Vagina (tissue), 2 donors: Measurements from ENCODE around the gene IPMK. TPM values are rescaled to one million over a fixed set of nuclear protein-coding genes. Genes with fewer than 3 reads are reported as not detected.

Experiments used
- DNase-seq, 2 donors: peaks; one replicate each; pipeline ENCODE4 v3.0.0-alpha.2; 2017; ENCODE audit errors: extremely low spot score in 2 of 2
- H3K27ac ChIP-seq: fragments of 200-600 bp; sonication (generic); one replicate; pipeline ENCODE4 v1.5.1; 2019
- H3K27me3 ChIP-seq: fragments of 200-600 bp; sonication (generic); one replicate; pipeline ENCODE4 v1.5.1; 2019
- H3K36me3 ChIP-seq, 2 donors: fragments of 200-600 bp; sonication (generic); one replicate each; pipeline ENCODE4 v1.5.1; 2017 to 2019
- H3K4me1 ChIP-seq: fragments of 200-600 bp; sonication (generic); one replicate; pipeline ENCODE4 v1.5.1; 2019
- H3K4me3 ChIP-seq, 2 donors: fragments of 200-600 bp; sonication (generic); 1 replicate in 1 of 2; 2 replicates in 1 of 2; pipeline ENCODE4 v1.5.1; 2016 to 2019
- H3K9me3 ChIP-seq: fragments of 200-600 bp; sonication (generic); one replicate; pipeline ENCODE4 v1.5.1; 2019
- CTCF ChIP-seq, 3 experiments: fragments of 450-650 bp in 2 of 3; fragments of 200-600 bp in 1 of 3; sonication (generic) in 1 of 3; IDR thresholded peaks; one replicate each; pipeline ENCODE4 v1.5.1; 2017 to 2019; ENCODE audit warnings: antibody characterized with exemption in 3 of 3, mild to moderate bottlenecking in 2 of 3, moderate library complexity in 2 of 3
- POLR2A ChIP-seq, 2 donors: fragments of 450-650 bp; IDR thresholded peaks; one replicate each; pipeline ENCODE4 v1.6.1; 2017; ENCODE audit warnings: antibody characterized with exemption in 2 of 2, mild to moderate bottlenecking in 2 of 2, moderate library complexity in 2 of 2
- POLR2AphosphoS5 ChIP-seq, 2 donors: sonication (generic); formaldehyde crosslinking; IDR thresholded peaks; one replicate each; pipeline ENCODE4 v1.9.0; 2017; ENCODE audit warnings: antibody characterized with exemption in 2 of 2, mild to moderate bottlenecking in 2 of 2, low read depth in 1 of 2; ENCODE audit not compliant: insufficient read depth in 1 of 2
- intact Hi-C: fragments of 100-400 bp; cut with DNase I; formaldehyde crosslinking; loops from one replicate; pipeline ENCODE4 v1.15.1; 2023
- total RNA-seq: library from RNA; depleted of rRNA; stranded (reverse); fragments of >200 nt; gene quantifications from one replicate; pipeline ENCODE4 v1.2.3, GENCODE V29; 2016

The IPMK gene
- total RNA-seq, 1 donor from 2014 or later: 6.1 TPM

DNA sequence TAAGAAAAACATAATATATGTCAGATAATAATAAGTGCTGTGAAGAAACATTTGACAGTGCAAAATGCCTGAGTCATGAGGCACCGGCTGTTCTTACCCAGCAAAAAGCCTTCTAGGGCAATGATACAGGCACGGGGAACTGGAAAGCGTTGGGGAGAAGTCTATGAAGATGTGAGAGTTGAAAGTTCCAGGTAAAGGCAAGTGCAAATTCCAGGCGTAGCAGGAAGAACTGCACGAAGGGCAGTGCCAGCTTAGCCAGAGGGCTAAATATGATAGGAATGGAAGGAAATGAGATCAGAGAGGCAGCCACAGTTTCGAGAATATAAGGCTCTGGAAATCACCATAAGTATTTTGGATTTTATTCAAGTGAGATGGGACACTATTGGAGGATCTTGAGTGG lies 87.0 kb downstream of the IPMK start:
- H3K27me3 ChIP-seq: no peaks in the 10 kb centered on the region
- no peak for DNase-seq
- no peaks in the 10 kb centered on the region for H3K9me3 ChIP-seq
- TF ChIP-seq POLR2AphosphoS5 (IDR thresholded peaks at IDR 0.05; ENCODE audit: insufficient read depth in 1 of 2, low read depth in 1 of 2) (no peak), POLR2A (IDR thresholded peaks at IDR 0.05) (no peak), CTCF (IDR thresholded peaks at IDR 0.05) (no peak)
- no peaks in the 10 kb centered on the region for H3K4me1 ChIP-seq
- H3K4me3 ChIP-seq: no peak overlapping the region
- intact Hi-C loops: no loop called here
- no peak overlapping the region for H3K27ac ChIP-seq
- no peaks in the 10 kb centered on the region for H3K36me3 ChIP-seq

DNA sequence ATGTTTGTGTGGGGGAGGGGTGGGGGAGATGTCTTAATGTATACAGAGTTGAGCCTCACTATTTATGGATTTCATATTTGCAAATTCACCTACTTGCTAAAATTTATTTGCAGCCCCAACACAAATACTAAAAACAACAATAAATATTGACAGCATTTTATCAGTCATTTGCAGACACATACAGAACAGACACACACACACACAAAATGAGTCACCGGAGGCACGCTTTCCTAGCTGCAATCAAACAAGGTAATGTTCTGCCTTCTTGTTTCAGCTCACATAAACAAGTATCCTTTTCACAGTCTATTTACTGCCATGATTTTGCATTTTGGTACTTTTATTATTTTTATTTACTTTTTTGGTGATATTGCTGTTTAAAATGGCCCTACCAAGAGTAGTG lies 88.5 kb downstream of the IPMK start:
- H3K9me3 ChIP-seq: no peaks in the 10 kb centered on the region
- H3K36me3 ChIP-seq: no peaks in the 10 kb centered on the region
- H3K4me1 ChIP-seq: no peaks in the 10 kb centered on the region
- TF ChIP-seq POLR2A (IDR thresholded peaks at IDR 0.05): no peak
- no peak for TF ChIP-seq CTCF (IDR thresholded peaks at IDR 0.05)
- no peak for TF ChIP-seq POLR2AphosphoS5 (IDR thresholded peaks at IDR 0.05; ENCODE audit: insufficient read depth in 1 of 2, low read depth in 1 of 2)
- intact Hi-C loops: loop anchor here (5.0 kb wide), 1 partner anchor 113 kb away; no protein-coding TSS in a partner anchor
- no peaks in the 10 kb centered on the region for H3K27me3 ChIP-seq
- no peak for DNase-seq
- H3K4me3 ChIP-seq: no peak overlapping the region
- no peak overlapping the region for H3K27ac ChIP-seq

- H3K4me3 ChIP-seq: no peak overlapping the region
- no peaks in the 10 kb centered on the region for H3K36me3 ChIP-seq
- H3K27ac ChIP-seq: no peak overlapping the region
- H3K9me3 ChIP-seq: no peaks in the 10 kb centered on the region
- intact Hi-C loops: loop anchor here (5.0 kb wide), 1 partner anchor 113 kb away; no protein-coding TSS in a partner anchor
- H3K4me1 ChIP-seq: no peaks in the 10 kb centered on the region
- no peak for DNase-seq
- TF ChIP-seq POLR2AphosphoS5 (IDR thresholded peaks at IDR 0.05; ENCODE audit: insufficient read depth in 1 of 2, low read depth in 1 of 2) (no peak), CTCF (IDR thresholded peaks at IDR 0.05) (no peak), POLR2A (IDR thresholded peaks at IDR 0.05) (no peak)
- no peaks in the 10 kb centered on the region for H3K27me3 ChIP-seq
Observed at GRCh38 chr10:58178811-58179210, 88.9 kb downstream of the IPMK start.

GRCh38 chr10:58177362-58177947 lies 90.2 kb downstream of the IPMK start:
- intact Hi-C loops: loop anchor here (5.0 kb wide), 1 partner anchor 115 kb away; no protein-coding TSS in a partner anchor
- no peak for DNase-seq

More at GRCh38 chr10:58177362-58177947, 90.2 kb downstream of the IPMK start:
- Histone ChIP-seq H3K4me1 (no peaks in the 10 kb centered on the region), H3K36me3 (no peaks in the 10 kb centered on the region), H3K27me3 (no peaks in the 10 kb centered on the region), H3K4me3 (no peak overlapping the region), H3K9me3 (no peaks in the 10 kb centered on the region), H3K27ac (no peak overlapping the region)
- TF ChIP-seq POLR2AphosphoS5 (IDR thresholded peaks at IDR 0.05; ENCODE audit: insufficient read depth in 1 of 2, low read depth in 1 of 2) (no peak), POLR2A (IDR thresholded peaks at IDR 0.05) (no peak), CTCF (IDR thresholded peaks at IDR 0.05) (peak; percentile 8 to 57 (median 34))
